Embryonic facial prominence (tissue), 1 donor: ENCODE data around the gene PGC.
A peak's percentile ranks its signal among the peaks of the same experiment; 100 is the strongest.

ENCODE experiments used
- DNase-seq: peaks from one replicate; pipeline ENCODE4 v3.0.0-alpha.2; 2016; ENCODE audit errors: extremely low spot score

The PGC gene

DNA sequence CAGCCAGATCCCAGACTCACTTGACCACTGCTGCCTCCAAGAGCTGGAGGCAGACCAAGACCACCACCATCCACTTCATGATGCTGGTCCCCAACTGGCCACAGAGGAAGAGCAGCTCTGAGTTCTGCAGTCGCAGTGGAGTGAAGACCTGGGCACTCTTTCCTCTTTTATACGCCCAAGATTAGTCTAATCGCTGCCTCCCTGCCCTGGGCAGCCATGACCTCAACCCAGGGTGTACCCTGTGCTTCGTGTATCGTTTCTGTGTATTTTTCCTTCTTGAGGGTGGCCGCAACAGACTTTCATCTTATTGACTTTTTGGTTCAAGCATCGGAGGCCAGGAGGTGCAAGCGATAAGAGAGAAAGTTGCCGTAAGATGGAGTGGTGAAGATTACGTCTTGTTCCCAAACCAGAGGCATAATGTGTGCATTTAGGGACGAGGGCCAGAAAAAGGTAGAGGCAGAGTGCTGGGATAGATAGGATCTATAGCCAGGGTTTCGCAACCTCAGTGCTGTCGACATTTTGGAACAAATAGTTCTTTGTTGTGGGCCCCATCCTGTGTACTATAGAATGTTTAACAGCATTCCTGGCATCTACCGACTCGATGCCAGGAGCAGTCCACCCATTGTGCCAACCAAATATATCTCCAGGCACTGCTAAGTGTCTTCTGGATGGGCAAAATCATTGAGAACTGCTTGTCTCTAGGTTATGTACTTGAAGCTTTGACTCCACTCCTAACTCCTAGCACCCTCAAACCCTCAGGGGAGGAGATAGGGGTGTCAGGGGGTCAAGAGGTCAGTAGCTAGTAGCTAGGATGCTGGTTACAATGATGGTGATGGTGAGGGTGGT, at the start of gene PGC:
Gene PGC (minus strand): TSS at position 142 of the 846 bp plus-strand sequence. CDS start 63 bp downstream, at position 79.
- no peak for DNase-seq

DNA sequence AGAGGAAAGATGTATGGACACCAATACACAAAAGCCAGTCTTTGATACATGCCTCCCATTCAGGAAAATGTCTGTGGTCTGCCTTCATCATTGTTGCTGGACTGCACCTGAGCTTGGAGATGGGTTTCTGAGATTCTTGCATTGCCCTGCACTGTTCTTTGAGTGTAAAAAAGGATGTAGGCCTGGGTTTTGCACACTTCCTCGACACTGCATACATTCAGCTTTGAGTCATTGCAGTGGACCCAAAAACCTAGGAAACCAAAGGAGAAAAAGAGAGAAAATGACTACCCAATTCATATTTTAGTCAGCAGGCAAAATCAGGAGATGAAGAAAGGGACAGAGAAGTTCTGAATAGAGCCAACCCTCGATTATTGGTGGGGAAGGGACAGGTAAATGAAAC, 49.3 kb upstream of the PGC start:
- no peak for DNase-seq

DNA sequence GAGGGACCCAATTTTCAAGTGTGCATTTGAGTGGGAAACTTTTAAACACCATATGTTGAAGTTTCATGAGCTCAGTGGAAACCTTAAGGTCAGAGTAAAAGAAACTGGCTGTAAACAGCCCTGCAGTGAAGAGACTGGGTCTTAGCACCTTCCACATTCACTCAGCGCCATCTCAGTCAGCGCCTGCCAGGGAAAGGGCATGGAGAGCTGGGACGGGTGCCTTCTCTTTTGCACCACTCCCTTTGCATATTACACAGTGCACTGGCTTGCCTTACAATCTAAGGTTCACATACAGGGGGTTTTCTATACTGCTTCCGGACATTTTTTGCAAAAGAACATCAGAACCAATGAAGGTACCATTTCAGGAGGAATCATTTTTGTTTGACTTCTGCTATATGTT, 44.8 kb upstream of the PGC start:
- DNase-seq = no peak

DNA sequence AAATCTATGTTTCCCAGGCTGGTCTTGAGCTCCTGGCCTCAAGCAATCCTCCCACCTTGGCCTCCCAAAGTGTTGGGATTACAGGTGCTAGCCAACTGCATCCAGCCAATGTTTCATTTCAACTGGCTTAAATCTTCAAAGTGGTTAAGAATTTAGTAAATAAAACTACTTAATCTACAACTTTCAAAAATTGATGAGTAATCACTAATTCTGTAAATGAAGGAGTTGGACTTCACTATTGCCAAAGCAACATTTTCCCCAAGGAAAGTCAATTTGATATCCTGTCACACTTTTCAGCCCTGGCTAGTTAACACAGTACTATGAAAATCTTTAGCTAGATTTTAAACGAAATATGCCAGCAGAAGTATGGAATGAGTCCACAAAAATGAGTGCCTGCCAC, 44.1 kb upstream of the PGC start:
- no peak for DNase-seq

DNA sequence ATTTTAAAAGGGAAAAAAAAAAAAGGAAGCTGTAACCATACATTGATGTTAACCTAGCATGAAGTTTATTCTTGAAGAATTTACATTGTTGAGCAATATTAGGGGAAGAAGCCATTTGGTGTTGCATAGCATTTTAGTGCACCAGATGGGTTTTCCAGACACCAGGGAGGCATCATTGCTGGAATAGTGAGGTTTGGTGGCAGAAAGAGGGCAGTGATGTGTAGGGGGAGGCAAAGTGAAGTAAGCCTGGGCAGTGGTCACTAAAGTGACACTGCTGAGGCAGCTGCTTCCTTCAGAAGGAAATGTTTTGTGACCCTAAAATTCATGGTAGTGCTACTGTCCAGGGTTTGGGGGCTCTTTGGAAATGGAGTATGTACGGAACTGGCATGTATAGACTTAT, 42.8 kb upstream of the PGC start:
- no peak for DNase-seq

DNA sequence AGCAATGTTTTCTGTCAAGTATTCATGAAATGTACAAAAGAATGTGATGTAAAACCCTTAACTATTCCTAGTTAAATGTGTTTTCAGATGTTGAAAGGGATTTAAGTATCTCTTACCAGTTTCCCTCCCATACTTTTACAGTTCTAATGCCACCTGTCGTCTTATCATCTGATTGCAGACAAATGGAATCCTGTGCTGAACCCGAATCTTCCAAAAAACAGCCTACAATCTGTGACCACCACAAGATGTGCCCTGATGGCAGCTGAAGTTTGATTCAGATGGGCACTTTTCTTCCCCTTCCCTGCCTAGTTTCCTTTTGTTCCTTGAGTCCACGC, 42.2 kb upstream of the PGC start:
- DNase-seq = no peak

DNA sequence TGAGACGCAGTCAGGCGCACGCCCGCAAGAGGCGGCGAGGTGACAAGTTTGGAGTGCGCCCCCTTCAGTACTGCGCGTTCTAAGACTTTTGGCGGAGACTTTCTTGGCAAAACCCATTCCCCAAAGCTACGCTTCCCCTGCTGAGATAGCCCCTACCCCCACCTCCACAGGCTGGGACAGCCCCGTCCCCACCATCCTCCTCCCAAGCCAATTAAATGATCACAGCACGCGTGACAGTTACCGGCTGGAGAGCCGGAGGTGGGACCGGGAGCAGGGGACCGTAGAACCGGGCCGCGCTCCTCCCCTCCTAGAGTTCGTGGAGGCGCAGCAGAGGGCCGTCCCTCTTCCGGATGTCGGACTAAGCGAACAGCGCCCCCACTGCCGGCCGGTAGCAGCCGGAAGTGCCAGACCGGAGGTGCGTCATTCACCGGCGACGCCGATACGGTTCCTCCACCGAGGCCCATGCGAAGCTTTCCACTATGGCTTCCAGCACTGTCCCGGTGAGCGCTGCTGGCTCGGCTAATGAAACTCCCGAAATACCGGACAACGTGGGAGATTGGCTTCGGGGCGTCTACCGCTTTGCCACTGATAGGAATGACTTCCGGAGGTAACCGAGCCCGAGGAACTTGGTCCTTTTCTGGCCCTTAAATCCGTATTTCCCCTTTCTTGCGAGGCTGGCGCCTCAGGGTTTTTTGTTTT, 40.2 kb upstream of the PGC start, which contains the start of gene TOMM6:
Gene TOMM6 (plus strand): TSS at position 476 of the 699 bp plus-strand sequence. CDS start 4 bp downstream, at position 480.
- peak; percentile 90 for DNase-seq

DNA sequence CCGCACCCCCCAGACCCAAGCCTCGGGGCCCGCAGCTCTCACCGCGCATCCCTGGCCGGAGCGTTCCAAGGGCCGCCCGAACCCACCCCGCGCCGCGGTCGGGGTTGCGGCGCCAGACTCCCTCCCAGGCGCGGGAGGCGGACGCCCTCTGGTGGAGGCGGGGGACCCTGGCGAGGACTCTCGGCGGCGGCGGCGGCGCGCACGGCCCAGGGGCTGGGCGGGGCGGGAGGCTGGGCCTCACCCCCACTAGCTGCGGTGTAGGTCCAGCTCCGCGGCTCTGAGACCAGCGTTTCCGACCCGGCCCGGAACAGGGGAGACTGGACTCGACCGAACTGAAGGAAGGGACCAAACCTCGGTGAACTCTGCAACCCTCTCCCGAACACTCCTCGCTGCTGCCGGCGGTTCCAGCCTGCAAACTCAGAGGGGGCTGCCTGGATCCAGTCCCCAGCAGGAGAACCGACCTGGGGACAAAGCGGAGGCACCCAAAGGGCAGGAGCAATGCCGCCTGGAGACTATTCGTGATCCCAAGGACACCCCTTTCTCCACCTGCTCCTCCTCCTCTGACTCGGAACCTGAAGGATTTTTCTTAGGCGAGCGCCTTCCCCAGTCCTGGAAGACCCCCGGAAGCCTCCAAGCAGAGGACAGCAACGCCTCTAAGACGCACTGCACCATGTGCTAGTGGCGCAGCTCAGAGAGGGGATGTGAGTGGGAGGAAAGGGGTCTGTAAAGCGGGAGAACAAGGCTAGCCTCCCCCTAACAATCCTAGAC, 39.4 kb upstream of the PGC start:
- peak; percentile 65 for DNase-seq

DNA sequence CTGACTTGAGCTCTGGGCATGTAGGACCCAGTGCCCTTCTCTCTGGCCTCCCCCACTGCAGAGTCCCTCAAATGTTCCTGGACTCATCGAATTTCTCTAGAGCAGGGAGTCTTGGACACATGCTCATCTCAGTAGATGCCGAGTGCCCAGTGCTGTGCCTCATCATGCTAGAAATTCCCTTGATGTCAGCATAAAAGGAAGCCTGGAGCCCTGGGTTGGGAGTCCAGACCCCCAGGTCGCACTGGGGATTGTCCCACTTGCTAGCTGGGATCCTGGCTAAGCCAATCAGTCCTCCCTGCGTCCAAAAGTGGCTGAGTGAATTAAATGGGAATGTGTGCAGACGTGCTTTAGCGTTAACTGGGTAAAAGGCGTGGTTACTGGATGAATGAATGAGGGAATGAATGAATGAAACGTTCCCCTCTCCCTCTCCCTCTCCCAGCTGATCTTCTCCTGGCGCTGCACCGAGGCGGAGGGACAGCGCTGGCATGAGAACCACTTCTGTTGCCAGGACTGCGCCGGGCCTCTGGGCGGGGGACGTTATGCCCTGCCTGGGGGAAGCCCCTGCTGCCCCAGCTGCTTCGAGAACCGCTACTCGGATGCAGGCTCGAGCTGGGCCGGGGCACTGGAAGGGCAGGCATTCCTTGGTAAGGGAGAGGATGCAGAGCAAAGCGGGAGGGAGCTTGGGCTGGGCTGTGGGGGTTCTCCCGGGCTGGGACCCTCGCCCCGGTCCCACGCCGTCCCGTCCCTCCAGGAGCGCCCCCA, 38.7 kb upstream of the PGC start:
- no peak for DNase-seq

DNA sequence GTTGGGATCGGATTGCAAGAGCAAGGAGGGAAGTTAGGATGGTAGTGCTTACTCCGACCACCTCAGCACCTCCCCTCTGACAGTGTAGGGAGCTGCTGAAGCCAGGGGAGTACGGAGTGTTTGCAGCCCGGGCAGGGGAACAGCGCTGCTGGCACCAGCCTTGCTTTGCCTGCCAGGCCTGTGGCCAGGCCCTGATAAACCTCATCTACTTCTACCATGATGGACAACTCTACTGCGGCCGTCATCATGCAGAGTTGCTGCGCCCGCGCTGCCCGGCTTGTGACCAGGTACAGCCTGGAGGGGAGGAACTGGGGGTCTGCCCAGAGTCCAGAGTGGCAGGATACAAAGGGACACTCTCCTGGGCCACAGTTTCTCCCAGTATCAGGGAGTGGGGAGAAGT, 38.1 kb upstream of the PGC start:
- no peak for DNase-seq

DNA sequence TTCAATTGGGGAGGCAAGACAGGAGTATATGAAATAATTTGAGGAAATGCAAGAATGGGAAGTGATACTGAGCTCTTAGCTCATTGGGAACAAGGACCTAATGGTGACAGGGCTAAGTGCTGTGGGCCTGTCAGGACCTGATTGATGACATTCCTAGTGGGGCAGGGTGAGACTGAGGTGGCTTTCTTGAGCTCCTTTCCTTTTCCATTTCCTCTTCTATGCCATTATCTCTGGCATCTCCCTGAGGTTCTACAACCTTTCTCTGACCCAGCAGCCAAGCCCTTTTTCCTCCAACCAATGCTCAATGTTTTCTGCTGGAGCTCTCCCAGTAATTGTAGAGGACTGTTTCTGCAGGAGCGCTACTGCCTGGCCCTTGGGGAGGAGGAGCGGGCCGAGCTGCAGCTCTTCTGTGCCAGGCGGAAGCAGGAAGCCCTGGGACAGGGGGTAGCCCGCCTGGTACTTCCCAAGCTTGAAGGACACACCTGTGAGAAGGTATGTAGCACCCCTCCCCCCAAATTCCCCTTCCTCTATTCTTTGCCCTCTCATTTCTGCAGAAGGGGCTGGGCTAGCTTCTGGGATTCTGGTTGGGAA, 37.5 kb upstream of the PGC start:
- DNase-seq = no peak

DNA sequence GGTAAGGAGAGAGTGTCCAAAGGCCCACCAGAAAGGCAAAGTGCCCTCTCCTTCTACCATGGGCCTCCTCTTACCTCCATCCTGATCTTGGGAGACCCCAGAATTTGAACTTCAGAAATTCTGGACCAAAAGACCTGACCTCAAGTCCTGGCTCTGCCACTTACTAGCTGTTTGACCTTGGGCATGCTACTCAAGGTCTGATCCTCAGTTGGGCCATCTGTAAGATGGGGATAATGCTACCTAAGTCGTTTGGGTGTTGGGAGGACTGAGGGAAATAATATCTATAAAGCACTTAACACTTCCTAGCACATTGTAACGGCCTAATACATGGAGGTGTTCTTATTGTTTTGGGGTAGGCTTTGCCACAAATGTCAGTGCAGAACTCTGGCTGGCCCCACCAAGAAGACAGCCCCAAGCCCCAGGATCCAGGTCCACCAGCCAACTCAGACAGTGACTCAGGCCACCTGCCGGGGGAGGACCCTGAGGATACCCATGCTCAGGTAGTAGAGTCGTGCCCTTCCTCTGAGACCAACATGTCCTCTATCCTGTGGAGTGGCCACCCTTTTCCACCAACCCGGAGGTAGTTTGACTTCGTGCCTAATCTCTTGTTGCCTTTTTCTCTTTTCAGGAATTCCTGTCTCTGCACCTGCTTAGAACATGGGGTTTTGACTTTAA, 36.0 kb upstream of the PGC start:
- DNase-seq = no peak

DNA sequence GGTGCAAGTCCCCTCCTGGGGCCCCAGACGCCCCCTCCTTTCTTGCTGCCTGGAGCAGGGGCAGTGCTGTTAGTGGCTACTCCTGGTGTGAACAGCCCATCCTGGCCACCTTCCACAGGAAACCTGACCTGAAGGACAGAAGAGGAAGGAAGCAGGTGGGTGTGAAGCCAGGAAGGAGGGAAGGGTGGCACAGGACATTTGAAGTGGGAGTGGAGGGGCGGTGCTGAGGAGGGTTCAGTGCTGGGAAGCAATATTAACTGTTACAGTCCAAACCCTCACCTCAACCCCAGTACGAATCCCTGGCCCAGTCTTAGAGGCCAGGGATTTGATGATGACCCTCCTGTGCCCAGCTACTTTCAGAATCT, 34.2 kb upstream of the PGC start:
- DNase-seq = no peak

DNA sequence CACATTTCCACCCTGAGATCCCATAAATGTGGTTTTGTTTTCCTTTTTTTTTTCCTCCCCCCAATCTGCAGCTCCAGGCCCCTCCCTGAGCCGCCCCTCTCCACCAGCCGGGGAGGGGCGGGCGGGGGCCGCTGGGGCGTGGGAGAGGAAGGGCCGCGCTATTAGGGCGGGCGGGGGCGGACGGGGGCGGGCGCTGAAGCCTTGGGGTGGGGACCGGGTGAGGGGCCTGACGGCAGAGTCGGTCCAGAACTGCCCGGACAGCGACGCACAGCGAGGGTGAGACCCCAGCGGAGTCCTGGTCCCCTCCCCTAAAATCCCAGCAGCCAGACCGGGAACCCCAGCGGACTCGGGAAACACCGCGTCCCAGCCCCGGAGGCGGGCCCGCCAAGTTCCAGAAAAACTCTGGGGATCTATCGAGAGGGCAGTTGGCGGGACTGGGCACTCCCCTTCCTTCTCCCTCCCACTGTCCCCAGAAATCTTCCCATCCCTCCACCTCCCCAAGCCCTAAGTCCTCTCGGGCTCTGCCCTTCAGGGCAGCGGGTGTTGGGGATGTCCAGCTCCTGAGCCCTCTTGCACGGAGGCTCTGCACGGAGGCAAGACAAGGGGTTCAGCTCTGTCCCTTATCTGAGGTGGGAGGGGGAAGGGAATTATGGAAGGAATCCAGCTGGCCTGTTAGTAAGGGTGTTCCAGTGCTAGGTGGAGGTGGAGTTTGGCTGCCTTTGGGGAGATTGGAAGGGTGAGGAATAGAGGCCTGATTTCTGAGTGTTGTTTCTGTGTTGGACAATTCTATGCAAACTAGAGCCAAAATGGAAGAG, 33.6 kb upstream of the PGC start, which contains the start of gene PRICKLE4:
Gene PRICKLE4 (plus strand): TSS at position 232 of the 815 bp plus-strand sequence. CDS start 2,692 bp downstream, outside the sequence.
- DNase-seq = no peak

DNA sequence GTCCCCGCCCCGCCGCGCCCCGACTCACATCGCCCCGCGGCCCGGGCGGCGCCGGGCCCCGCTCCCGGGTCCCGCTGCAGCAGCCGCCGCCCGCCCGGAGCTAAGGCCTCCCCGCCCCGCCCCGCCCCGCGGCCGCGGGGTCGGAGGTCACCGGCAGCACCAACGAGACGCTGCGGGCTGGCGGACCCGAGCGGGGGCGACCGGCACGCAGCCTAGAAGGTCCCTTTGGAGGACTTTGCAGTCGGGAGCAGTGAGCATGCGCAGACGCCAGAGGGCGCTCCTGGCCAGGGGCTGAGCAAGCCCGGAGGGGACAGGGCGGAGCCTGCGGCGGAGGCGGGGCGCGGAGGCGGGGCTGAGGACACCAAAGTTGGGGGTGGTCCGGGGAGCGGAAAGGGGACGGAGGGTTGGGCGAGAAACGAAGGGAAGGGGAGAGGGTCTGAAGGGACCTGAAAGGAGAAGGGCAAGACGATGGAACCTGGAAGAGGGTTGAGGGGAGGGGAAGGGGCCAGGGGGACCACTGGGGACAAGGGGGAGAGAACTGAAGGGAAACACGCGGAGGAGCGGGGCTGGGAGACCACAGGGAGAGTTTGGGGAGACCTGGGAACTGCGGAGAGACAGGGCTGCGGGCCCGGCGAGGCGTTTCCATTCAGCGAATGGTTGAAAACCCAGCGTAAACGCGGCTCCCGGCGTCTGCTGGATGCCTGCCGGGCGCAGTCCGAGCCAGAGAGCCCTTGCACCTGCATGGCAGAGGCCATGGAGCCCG, 32.8 kb upstream of the PGC start, which contains the start of gene FRS3:
Gene FRS3 (minus strand): TSS at position 113 of the 763 bp plus-strand sequence. CDS start 2,913 bp downstream, outside the sequence.
- peak; percentile 87 for DNase-seq

DNA sequence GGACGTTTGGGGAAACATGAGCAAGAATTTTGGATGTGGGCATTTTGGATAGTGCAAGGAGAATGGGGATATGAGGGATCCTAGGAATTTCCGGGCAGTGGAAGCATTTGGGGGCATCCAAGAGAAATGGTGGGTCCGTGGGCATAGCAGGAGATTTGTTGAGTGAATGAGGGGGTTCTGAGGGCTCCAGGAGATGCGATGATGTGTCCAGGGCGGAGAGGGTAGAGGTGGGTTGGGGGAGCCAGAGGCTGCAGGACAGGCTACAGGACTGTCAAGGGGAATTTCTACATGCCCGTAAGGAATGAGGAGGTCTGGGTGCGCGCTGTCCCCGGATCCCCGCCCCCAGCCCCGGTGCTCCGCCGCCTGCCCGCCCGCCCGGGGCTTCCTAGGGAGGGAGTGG, 32.1 kb upstream of the PGC start:
- no peak for DNase-seq

DNA sequence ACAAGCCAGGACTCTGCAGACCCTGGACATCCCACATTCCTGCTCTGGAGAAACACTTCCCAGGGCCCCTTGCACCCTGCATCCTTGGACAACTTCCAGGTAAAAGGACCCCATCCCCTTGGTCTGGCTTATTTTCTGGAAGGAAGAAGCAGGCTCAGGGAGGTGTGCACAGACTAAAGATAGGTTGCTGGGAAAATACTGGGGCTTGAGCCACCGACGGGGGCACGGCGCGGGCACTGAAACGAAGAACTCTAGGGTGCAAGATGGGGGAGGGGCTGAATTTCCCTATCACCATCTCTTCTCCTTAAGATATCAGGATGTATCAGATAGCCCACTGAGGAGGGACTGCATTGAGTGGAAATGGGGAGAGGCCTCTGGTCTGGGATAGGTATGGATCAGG, 31.7 kb upstream of the PGC start:
- DNase-seq = no peak

DNA sequence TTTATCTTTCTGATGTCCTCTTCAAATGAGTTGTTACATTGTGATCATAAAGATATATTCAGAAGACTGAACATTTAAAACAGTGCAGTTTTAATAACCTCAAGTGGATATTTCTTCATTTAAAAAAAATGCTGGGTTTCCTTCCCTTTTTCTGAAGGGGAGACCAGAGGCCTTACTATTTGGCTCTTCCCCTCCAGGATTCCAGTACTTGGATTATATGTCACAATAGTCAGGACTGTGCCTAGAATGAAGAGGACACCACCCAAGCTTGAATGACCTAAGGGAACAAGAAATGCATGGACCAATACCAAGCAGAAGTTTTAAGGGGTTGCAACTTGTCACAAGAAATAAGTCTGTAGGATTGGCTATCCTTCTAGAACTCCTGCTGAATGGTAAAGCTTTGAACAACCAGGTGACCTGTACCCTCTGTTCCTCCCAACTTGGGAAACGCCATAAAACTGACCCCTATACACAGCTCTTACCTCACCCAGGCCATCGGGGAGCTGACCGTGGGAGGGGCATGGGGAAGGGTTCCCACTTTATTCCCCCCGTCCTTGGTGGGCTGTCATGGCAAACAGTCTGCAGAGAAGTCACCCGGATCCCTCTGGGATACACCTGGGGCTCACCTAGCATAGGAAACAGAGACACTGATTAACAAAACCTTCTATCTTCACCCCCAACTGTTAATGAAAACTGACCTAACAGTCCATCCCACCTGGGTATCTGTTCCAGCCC, 30.5 kb upstream of the PGC start:
- no peak for DNase-seq
